Stimulated activated CD8-positive, alpha-beta memory T cell treated with anti-CD3 and anti-CD28 coated beads, Interleukin-2, amount 100 ng/mL, for 48 hours (primary cell): ENCODE results near the gene AFAP1.

Experiments
- DNase-seq, 2 donors: peaks; one replicate each; pipeline ENCODE4 v3.0.0-alpha.2; 2020; ENCODE audit warnings: low read depth in 2 of 2

Gene AFAP1

GRCh38 chr4:7968262-7968896 is 28.7 kb upstream of the AFAP1 start:
- DNase-seq, result no peak

- DNase-seq, result no peak
Observed at GRCh38 chr4:7967501-7968261, 28.0 kb upstream of the AFAP1 start.

- DNase-seq, result no peak
Observed at GRCh38 chr4:7967063-7967440, 27.4 kb upstream of the AFAP1 start.

- no peak for DNase-seq
Observed at GRCh38 chr4:7966281-7967062, 26.8 kb upstream of the AFAP1 start.

DNA sequence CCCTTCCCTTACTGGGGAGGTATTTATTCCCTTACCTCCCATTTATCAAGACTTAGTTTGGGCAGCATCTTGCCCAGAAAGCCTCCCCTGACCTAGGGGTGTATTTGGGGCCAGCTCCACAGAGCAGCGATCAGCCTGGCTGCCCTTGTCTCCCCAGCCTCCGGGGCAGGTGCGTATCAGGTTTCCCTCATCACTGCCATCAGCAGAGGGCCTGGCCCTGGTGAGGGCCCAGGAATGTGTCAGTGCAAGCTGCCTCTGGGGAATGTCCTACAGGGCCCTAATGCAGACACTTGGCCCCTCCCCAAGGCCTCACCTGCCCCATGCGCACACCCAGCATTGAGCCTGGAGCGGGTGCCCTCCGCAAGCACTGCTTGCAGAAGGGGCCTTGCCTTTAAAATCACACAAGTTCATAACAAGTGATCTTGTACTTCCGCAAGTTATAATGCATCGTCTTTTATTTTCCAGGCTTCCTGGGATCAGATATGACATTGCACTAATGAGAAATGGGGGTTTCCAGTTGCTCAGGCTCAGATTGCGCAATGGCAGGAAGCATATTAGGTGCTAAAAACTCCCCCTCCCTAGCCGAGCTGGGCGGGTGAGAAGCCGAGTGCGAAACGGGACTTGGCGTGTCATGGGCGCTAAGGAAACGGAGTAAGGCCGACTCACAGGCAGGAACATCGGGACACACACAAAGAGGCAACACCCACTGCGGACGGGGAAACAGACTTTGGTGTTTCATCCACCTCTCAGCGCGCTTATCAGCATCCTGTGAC is 25.4 kb upstream of the AFAP1 start:
- DNase-seq, result no peak

DNA sequence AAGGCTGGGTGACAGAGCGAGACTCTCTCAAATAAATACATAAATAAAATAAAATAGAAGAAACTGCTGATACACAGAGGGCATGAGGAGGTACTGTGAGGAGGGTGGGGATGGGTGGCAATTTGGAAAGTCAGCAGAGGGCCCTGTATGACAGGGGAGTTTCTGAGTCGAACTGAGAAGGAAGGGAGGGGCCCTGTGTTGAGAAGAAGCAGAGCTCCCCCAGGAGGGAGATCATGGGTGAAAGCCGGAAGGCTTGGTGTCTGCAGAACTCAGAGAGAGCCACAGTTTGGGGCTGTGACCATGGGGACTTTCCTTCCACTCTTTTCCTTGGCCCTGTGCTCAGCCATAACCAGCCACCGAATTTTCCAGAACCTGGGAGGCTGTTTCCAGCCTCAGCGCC is 24.8 kb upstream of the AFAP1 start:
- DNase-seq, result no peak

- no peak for DNase-seq
Observed at GRCh38 chr4:7963691-7964090, 24.0 kb upstream of the AFAP1 start.

DNA sequence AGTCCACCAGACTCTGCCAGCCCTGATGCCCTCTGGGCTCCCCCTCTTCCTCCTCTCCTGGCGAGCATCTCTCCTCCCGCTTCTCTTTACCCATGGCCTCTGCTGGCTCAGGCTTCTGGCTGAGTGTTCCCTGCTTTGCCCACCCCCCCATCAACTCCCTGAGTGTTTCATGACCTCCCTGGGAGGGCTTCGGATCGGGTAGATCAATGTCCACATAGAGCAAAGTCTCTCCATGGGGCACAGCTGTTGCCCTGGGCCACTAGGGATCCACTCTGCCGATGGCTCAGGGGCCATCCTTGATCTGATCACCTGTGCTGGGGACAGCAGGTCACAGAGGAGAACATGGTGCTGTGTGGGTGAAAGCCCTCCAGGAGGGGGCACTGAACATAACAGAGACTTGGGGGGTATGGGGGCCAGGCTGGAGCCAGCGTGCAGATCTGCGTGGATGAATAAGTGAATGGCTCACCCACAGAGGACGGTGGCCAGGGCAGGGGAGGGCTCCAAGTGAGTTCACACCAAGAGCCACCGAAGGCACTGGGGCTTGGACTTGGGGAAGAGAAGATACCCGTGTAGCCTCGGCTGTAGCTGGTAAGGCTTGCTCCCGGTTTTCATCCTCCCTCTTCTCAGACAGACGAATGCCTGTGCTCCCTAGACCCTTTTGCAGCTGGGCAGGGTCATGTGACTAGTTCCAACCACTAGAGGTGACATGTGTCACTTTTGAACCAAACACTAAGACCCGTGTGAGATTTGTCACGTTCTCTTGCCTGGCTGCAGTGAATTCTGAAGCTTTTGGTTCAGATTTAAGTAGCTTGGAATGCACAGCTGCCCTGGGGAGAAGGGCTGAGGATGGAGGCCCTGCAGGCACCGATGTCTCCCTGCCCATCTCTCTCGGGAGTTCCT is 23.2 kb upstream of the AFAP1 start:
- no peak for DNase-seq

- DNase-seq, result peak; percentile 67 to 76
Observed at GRCh38 chr4:7960790-7961655, 21.4 kb upstream of the AFAP1 start.

DNA sequence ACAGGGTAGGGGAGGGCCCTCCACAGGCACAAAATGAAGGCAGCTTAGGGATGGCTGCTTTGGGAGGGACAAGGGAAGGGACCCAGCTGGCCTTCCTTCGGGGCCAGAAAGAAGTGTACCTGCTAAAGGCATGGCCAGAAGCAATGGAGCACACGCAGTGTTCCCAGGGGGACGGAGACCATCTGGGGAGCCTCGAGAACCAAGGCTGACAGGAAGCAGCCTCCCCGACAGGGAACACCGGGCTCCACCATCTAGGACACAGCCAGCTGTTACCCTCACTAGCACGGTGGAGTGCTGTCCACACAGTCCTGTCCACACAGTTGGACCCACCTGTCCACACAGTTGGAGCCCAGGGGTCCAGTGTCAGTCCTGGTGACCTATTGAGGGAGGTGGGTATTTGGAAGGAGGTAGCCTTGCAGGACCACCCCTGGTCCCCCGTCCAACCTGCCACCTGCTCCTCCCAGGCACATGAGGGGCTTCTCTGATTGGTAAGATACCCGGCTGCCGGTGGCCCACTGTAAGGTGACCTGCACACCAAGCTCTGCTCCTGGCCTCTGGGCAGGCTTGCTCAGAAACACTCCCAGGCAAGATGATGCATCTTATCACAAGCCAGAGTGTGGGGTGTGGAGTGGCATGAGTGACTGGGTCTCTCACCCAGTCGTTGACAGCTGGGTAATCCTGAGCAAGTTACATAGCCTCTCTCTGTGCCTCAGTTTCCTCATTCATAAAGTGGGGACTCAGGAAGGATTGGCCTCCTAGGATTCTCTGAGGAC is 20.5 kb upstream of the AFAP1 start:
- no peak for DNase-seq

GRCh38 chr4:7959078-7959477 is 19.4 kb upstream of the AFAP1 start:
- no peak for DNase-seq

DNA sequence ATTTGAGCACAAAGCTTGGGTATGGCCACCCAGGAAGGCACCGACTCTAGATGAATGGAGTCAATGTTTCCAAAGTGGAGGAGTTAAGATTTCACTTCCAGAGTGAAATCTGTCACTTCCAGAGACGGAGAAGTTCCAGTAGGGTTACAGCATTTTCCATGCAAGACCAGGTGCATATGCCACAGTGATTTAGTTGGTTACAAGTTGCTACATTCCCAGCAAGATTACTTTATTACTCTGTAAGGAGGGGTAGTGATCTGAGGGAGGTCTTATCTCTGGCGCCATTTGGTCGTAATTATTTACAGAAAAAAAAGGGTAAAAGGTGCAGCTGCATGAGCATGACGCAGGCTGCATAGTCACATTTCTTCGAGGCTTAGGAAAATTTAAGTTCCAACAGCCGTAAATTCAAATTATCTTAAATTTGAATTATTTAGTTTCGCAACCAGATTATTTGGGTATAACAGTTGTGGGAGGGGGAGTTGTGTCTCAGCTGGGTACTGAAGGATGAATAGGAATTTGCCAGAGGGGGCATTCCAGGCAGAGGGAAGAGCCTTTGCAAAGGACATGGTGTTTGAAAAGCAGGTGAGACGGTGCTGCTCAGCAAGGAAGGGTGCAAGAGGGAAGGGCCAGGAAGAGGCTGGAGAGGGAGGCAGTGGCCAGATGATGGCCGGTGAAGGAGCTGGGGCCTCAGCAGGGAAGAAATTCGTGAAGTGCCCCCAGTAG is 17.4 kb upstream of the AFAP1 start:
- DNase-seq, result no peak

GRCh38 chr4:7956270-7956808 is 16.7 kb upstream of the AFAP1 start:
- no peak for DNase-seq

- no peak for DNase-seq
Observed at GRCh38 chr4:7955393-7955792, 15.7 kb upstream of the AFAP1 start.

DNA sequence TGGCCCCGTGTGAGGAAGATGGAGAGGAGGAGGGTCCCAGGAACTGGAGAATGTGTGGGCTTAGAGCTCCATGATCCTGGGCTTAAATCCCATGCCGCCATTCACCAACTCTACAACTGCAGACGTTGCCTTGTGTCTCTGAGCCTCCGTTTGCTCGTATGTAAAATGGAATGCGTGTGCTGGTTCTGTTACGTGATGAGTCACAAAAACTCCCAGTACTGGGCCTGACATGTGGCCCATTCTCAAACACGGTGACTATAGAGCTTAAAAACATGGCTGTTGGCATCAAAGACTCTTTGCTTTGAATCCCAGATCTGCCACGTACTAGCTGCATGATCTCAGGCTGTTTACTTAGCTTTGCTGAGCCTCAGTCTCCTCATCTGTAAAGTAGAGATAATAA is 13.0 kb upstream of the AFAP1 start:
- no peak for DNase-seq

GRCh38 chr4:7950301-7951092 is 10.8 kb upstream of the AFAP1 start:
- no peak for DNase-seq

DNA sequence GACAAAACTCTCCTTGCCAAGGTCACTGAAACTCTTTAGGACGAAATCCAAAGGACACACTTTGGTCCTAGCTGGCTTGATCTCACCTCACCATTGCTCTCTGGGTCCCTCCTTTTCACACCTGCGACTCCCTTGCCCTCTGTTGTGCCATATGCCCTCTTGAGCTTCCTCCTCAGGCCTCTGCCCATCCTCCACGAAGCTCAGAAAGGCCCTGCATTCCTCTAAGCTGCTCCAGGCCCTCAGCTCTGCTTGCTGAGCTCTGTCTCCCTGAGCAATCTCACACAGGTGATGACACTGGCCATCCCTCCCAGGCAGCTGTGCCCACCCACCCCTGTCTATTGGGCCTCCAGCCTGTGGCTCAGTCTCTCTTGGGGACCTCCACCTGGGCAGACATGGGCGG is 10.1 kb upstream of the AFAP1 start:
- DNase-seq, result no peak

- DNase-seq, result no peak
Observed at GRCh38 chr4:7947927-7948326, 8.3 kb upstream of the AFAP1 start.
